HEK293 (cell line): ENCODE data around the gene CNTNAP5.

ENCODE experiments used
- CTCF ChIA-PET: fragments of 350-600 bp; formaldehyde crosslinking; extraction: SDS; loops from one replicate; lab custom pipeline; 2021; ENCODE audit warnings: antibody characterized with exemption; lab: Yijun Ruan, JAX
- POLR2A ChIA-PET: fragments of 300-600 bp; formaldehyde crosslinking; extraction: SDS; loops from one replicate; lab custom pipeline; 2020; ENCODE audit warnings: antibody characterized with exemption, inconsistent platforms; lab: Yijun Ruan, JAX
- H3K27ac ChIP-seq: fragments of 200-500 bp; sonication (Bioruptor generic); 2 replicates; pipeline ENCODE4 v1.5.1; 2014; ENCODE audit warnings: low read depth, low read length, control low read depth, inconsistent platforms; ENCODE audit errors: extremely low read depth
- H3K36me3 ChIP-seq, 2 experiments: fragments of 200-500 bp in 1 of 2; sonication (Bioruptor generic) in 1 of 2; 1 replicate in 1 of 2; 2 replicates in 1 of 2; pipeline ENCODE4 v1.5.1; 2014 to 2017; ENCODE audit warnings: inconsistent platforms in 2 of 2, low read length in 2 of 2; ENCODE audit not compliant: control insufficient read depth in 2 of 2, insufficient read depth in 1 of 2
- H3K4me1 ChIP-seq: fragments of 200-500 bp; sonication (Bioruptor generic); 2 replicates; pipeline ENCODE4 v1.5.1; 2014; ENCODE audit warnings: mild to moderate bottlenecking, low read length, inconsistent platforms; ENCODE audit not compliant: control insufficient read depth, insufficient read depth
- H3K4me3 ChIP-seq: 2 replicates; pipeline ENCODE4 v1.5.1; 2011; ENCODE audit warnings: low read depth, mild to moderate bottlenecking, control low read depth, low read length, moderate library complexity
- H3K9me3 ChIP-seq: fragments of 200-500 bp; sonication (Bioruptor generic); 2 replicates; pipeline ENCODE4 v1.5.1; 2014; ENCODE audit warnings: low read depth, low read length, inconsistent platforms; ENCODE audit not compliant: control insufficient read depth, insufficient read depth
- BCL11A ChIP-seq: fragments of 450-650 bp; formaldehyde crosslinking; IDR thresholded peaks from 2 replicates; pipeline ENCODE4 v1.5.1; 2016; ENCODE audit warnings: low read depth, missing biosample characterization, missing genetic modification characterization
- EGR2 ChIP-seq: fragments of 450-650 bp; formaldehyde crosslinking; IDR thresholded peaks from 2 replicates; pipeline ENCODE4 v1.5.1; 2016; ENCODE audit warnings: low read depth, missing biosample characterization, missing genetic modification characterization
- ELK4 ChIP-seq: IDR thresholded peaks from 2 replicates; pipeline ENCODE4 v1.6.1; 2011; ENCODE audit warnings: mild to moderate bottlenecking, low read depth, low read length, borderline replicate concordance
- PRDM6 ChIP-seq: fragments of 450-650 bp; formaldehyde crosslinking; IDR thresholded peaks from 2 replicates; pipeline ENCODE4 v1.5.1; 2017; ENCODE audit warnings: missing biosample characterization, missing genetic modification characterization
- REPIN1 ChIP-seq: fragments of 450-650 bp; formaldehyde crosslinking; IDR thresholded peaks from 2 replicates; pipeline ENCODE4 v1.5.1; 2017; ENCODE audit warnings: missing biosample characterization, missing genetic modification characterization, low read depth
- ZFP37 ChIP-seq: fragments of 450-650 bp; formaldehyde crosslinking; IDR thresholded peaks from 2 replicates; pipeline ENCODE4 v1.5.1; 2016; ENCODE audit warnings: missing biosample characterization, missing genetic modification characterization
- ZFP41 ChIP-seq: fragments of 450-650 bp; formaldehyde crosslinking; IDR thresholded peaks from 2 replicates; pipeline ENCODE4 v1.5.1; 2016; ENCODE audit warnings: missing biosample characterization, missing genetic modification characterization, borderline replicate concordance
- ZNF132 ChIP-seq: fragments of 450-650 bp; formaldehyde crosslinking; IDR thresholded peaks from 2 replicates; pipeline ENCODE4 v1.5.1; 2017; ENCODE audit warnings: missing biosample characterization, missing genetic modification characterization, borderline replicate concordance
- ZNF184 ChIP-seq: fragments of 450-650 bp; IDR thresholded peaks from 2 replicates; pipeline ENCODE4 v1.5.1; 2018; ENCODE audit warnings: missing biosample characterization, mild to moderate bottlenecking, missing genetic modification characterization
- ZNF19 ChIP-seq: fragments of 450-650 bp; formaldehyde crosslinking; IDR thresholded peaks from 2 replicates; pipeline ENCODE4; 2016; ENCODE audit warnings: missing biosample characterization, missing genetic modification characterization, low read depth
- ZNF416 ChIP-seq: fragments of 450-650 bp; formaldehyde crosslinking; IDR thresholded peaks from 2 replicates; pipeline ENCODE4 v1.5.1; 2016; ENCODE audit warnings: missing biosample characterization, missing genetic modification characterization
- ZNF501 ChIP-seq: fragments of 450-650 bp; formaldehyde crosslinking; IDR thresholded peaks from 2 replicates; pipeline ENCODE4 v1.5.1; 2016; ENCODE audit warnings: missing biosample characterization, missing genetic modification characterization
- ZNF510 ChIP-seq: fragments of 450-650 bp; formaldehyde crosslinking; IDR thresholded peaks from 2 replicates; pipeline ENCODE4 v1.5.1; 2018; ENCODE audit warnings: mild to moderate bottlenecking, missing genetic modification characterization, missing biosample characterization; ENCODE audit not compliant: insufficient replicate concordance
- ZNF521 ChIP-seq: fragments of 450-650 bp; formaldehyde crosslinking; IDR thresholded peaks from 2 replicates; pipeline ENCODE4 v1.5.1; 2017; ENCODE audit warnings: missing biosample characterization, mild to moderate bottlenecking, missing genetic modification characterization
- ZNF529 ChIP-seq: fragments of 450-650 bp; formaldehyde crosslinking; IDR thresholded peaks from 2 replicates; pipeline ENCODE4 v1.5.1; 2017; ENCODE audit warnings: missing genetic modification characterization, missing biosample characterization; ENCODE audit not compliant: insufficient replicate concordance
- ZNF596 ChIP-seq: fragments of 450-650 bp; IDR thresholded peaks from 2 replicates; pipeline ENCODE4 v1.5.0; 2018; ENCODE audit warnings: missing biosample characterization, mild to moderate bottlenecking, missing genetic modification characterization, moderate library complexity
- ZNF707 ChIP-seq: fragments of 450-650 bp; formaldehyde crosslinking; IDR thresholded peaks from 2 replicates; pipeline ENCODE4 v1.5.1; 2016; ENCODE audit warnings: missing biosample characterization, missing genetic modification characterization
- ZNF776 ChIP-seq: fragments of 450-650 bp; formaldehyde crosslinking; IDR thresholded peaks from 2 replicates; pipeline ENCODE4 v1.5.0; 2017; ENCODE audit warnings: missing biosample characterization, missing genetic modification characterization, borderline replicate concordance
- ZNF830 ChIP-seq: fragments of 450-650 bp; IDR thresholded peaks from 2 replicates; pipeline ENCODE4 v1.5.0; 2018; ENCODE audit warnings: missing biosample characterization, missing genetic modification characterization, low read depth, mild to moderate bottlenecking, moderate library complexity
- ZSCAN23 ChIP-seq: fragments of 450-650 bp; formaldehyde crosslinking; IDR thresholded peaks from 2 replicates; pipeline ENCODE4 v1.5.1; 2016; ENCODE audit warnings: missing biosample characterization, missing genetic modification characterization
- ZXDB ChIP-seq: fragments of 450-650 bp; formaldehyde crosslinking; IDR thresholded peaks from 2 replicates; pipeline ENCODE4 v1.5.1; 2016; ENCODE audit warnings: missing biosample characterization, missing genetic modification characterization
- TF ChIP-seq, protein P1 (sequence below): fragments of 450-650 bp; formaldehyde crosslinking; IDR thresholded peaks from 2 replicates; pipeline ENCODE4 v1.5.1; 2016; ENCODE audit warnings: missing biosample characterization, missing genetic modification characterization
- TF ChIP-seq, protein P2 (sequence below): fragments of 450-650 bp; formaldehyde crosslinking; IDR thresholded peaks from 2 replicates; pipeline ENCODE4 v1.5.1; 2017; ENCODE audit warnings: missing biosample characterization, missing genetic modification characterization

Gene CNTNAP5

GRCh38 chr2:124708661-124709060, 683.6 kb downstream of the CNTNAP5 start (continued):
- TF ChIP-seq ELK4 (no peak), ZFP41 (tag by site-specific recombination) (no peak), ZNF19 (no peak), EGR2 (tag by site-specific recombination) (no peak), ZNF132 (tag by site-specific recombination) (no peak)

- Histone ChIP-seq H3K9me3 (no peaks in the 10 kb centered on the region), H3K36me3 (no peaks in the 10 kb centered on the region), H3K27ac (no peak overlapping the region), H3K4me1 (no peaks in the 10 kb centered on the region), H3K4me3 (no peak overlapping the region)
- no peak for TF ChIP-seq ZNF596 (tag by site-specific recombination)
- TF ChIP-seq ZNF830, result no peak
- TF ChIP-seq ZNF521 (tag by site-specific recombination), result no peak
- TF ChIP-seq PRDM6 (tag by site-specific recombination), result no peak
- TF ChIP-seq ZSCAN23, result no peak
- TF ChIP-seq ZNF707 (tag by site-specific recombination), result no peak
- TF ChIP-seq, protein P1, sequence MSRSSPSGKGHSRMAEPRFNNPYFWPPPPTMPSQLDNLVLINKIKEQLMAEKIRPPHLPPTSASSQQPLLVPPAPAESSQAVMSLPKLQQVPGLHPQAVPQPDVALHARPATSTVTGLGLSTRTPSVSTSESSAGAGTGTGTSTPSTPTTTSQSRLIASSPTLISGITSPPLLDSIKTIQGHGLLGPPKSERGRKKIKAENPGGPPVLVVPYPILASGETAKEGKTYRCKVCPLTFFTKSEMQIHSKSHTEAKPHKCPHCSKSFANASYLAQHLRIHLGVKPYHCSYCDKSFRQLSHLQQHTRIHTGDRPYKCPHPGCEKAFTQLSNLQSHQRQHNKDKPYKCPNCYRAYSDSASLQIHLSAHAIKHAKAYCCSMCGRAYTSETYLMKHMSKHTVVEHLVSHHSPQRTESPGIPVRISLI, result no peak
- no peak for TF ChIP-seq ZNF529 (tag by site-specific recombination)
- TF ChIP-seq ZFP37 (tag by site-specific recombination), result no peak
- no peak for TF ChIP-seq REPIN1 (tag by site-specific recombination)
- ChIA-PET POLR2A (no interaction called here), CTCF (no interaction called here)
These were observed 688.9 kb downstream of the CNTNAP5 start for GRCh38 chr2:124713969-124714368.

DNA sequence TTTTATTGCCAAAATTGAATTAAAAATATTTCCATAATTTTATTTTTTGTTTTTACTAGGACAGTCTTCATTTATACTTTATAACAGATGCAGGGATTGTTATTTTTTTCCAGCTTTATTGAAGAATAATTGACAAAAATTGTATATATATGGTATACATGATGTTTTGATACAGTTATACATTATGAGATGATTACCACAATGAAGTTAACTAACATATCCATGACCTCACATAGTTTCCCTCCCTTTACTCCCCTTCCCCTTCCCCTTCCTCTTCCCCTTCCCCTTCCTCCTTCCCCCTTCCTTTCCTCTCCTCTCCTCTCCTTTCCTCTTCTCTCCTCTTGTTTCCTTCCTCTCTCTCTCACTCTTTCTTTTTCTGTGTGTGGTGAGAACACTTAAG, 700.1 kb downstream of the CNTNAP5 start:
- Histone ChIP-seq H3K27ac (no peak overlapping the region), H3K36me3 (no peaks in the 10 kb centered on the region)
- POLR2A ChIA-PET, result no interaction called here
- no peak for TF ChIP-seq ZNF184 (tag by site-specific recombination)
- TF ChIP-seq, all 188 proteins: peak for 0
- H3K4me3 ChIP-seq, result no peak overlapping the region
- CTCF ChIA-PET, result no interaction called here
- no peaks in the 10 kb centered on the region for H3K4me1 ChIP-seq
- H3K9me3 ChIP-seq, result no peaks in the 10 kb centered on the region

DNA sequence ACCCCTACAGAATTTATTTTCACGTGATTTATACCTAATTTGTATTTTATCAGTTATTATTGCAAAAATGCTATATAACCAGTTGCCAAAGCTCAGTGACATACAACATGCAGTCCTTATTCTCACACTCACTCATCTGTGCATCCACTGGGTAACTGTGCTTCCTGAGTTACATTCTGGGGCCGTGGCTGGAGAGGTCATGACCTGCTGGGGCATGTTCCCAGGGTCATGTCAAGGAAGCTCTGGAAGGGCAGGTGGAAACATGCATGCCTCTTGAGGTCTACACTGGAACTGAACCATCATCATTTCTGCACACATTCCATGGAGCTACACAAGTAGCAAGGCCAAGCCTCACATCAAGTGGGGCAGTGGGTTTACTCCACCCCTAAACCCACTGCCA, 715.5 kb downstream of the CNTNAP5 start:
- Histone ChIP-seq H3K9me3 (no peaks in the 10 kb centered on the region), H3K27ac (no peak overlapping the region), H3K4me3 (no peak overlapping the region), H3K36me3 (no peaks in the 10 kb centered on the region), H3K4me1 (no peaks in the 10 kb centered on the region)
- CTCF ChIA-PET, result no interaction called here
- POLR2A ChIA-PET, result no interaction called here
- TF ChIP-seq ZNF776 (tag by site-specific recombination) (no peak), ZFP37 (tag by site-specific recombination) (no peak), ZNF501 (tag by site-specific recombination) (no peak), ZNF510 (tag by site-specific recombination) (no peak), ZXDB (tag by site-specific recombination) (no peak), BCL11A (tag by site-specific recombination) (no peak), ZNF416 (tag by site-specific recombination) (no peak)
- TF ChIP-seq, protein P2, sequence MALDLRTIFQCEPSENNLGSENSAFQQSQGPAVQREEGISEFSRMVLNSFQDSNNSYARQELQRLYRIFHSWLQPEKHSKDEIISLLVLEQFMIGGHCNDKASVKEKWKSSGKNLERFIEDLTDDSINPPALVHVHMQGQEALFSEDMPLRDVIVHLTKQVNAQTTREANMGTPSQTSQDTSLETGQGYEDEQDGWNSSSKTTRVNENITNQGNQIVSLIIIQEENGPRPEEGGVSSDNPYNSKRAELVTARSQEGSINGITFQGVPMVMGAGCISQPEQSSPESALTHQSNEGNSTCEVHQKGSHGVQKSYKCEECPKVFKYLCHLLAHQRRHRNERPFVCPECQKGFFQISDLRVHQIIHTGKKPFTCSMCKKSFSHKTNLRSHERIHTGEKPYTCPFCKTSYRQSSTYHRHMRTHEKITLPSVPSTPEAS (tag by site-specific recombination), result no peak
